NB4 (cell line): Measurements from ENCODE around the gene PCDHGA12.
"Not testable (repeated sequence)": the region's sequence is repeated elsewhere in the genome, so short reads cannot be mapped to it uniquely, and the experiment has no call there.

Experiments used
- DNase-seq: peaks from one replicate; pipeline ENCODE4 v3.0.0; 2010; ENCODE audit warnings: low read depth
- H3K4me3 ChIP-seq: one replicate; pipeline ENCODE4 v1.5.1; 2011; ENCODE audit warnings: mild to moderate bottlenecking, low read depth, low read length, moderate library complexity
- CTCF ChIP-seq: IDR thresholded peaks from one replicate; pipeline ENCODE4 v1.5.1; 2012; ENCODE audit warnings: low read depth, low read length
- MAX ChIP-seq: IDR thresholded peaks from 2 replicates; pipeline ENCODE4 v1.6.1; 2011; ENCODE audit warnings: low read depth, low read length
- MYC ChIP-seq: IDR thresholded peaks from 2 replicates; pipeline ENCODE4 v1.6.1; 2011; ENCODE audit warnings: low read depth, low read length
- POLR2A ChIP-seq: IDR thresholded peaks from 2 replicates; pipeline ENCODE4 v1.6.1; 2011; ENCODE audit warnings: mild to moderate bottlenecking; ENCODE audit not compliant: insufficient read length; ENCODE audit errors: extremely low read depth

The PCDHGA12 gene

GRCh38 chr5:141431286-141431685 lies 979 bp downstream of the PCDHGA12 start:
- H3K4me3 ChIP-seq: peak overlapping the region; percentile 42
- no peak for TF ChIP-seq CTCF
- no peak for DNase-seq

GRCh38 chr5:141432308-141432707 lies 2.0 kb downstream of the PCDHGA12 start:
- DNase-seq, H3K4me3 ChIP-seq: not testable (repeated sequence)

- not testable (repeated sequence) for H3K4me3 ChIP-seq, DNase-seq
Measured at GRCh38 chr5:141432726-141433125, 2.4 kb downstream of the PCDHGA12 start.

- H3K4me3 ChIP-seq: no peak overlapping the region
- DNase-seq: no peak
- TF ChIP-seq CTCF (no peak), MAX (no peak), MYC (no peak), POLR2A (no peak)
Measured at GRCh38 chr5:141434006-141434405, 3.7 kb downstream of the PCDHGA12 start.

GRCh38 chr5:141437221-141437620 lies 6.9 kb downstream of the PCDHGA12 start:
- no peak overlapping the region for H3K4me3 ChIP-seq
- DNase-seq: no peak
- TF ChIP-seq MYC (no peak), POLR2A (no peak)

GRCh38 chr5:141439411-141440141 lies 9.3 kb downstream of the PCDHGA12 start:
- H3K4me3 ChIP-seq: no peak overlapping the region
- DNase-seq: no peak
- TF ChIP-seq MYC (no peak), POLR2A (no peak)

- H3K4me3 ChIP-seq: no peak overlapping the region
- no peak for TF ChIP-seq MYC
- no peak for TF ChIP-seq POLR2A
- TF ChIP-seq MAX: no peak
- no peak for TF ChIP-seq CTCF
- DNase-seq: no peak
Measured at GRCh38 chr5:141440341-141440740, 10.0 kb downstream of the PCDHGA12 start.

- TF ChIP-seq CTCF: no peak
- TF ChIP-seq POLR2A: no peak
- no peak for TF ChIP-seq MYC
- no peak for TF ChIP-seq MAX
- no peak overlapping the region for H3K4me3 ChIP-seq
- DNase-seq: no peak
Measured at GRCh38 chr5:141441571-141442170, 11.4 kb downstream of the PCDHGA12 start.
